H1 (cell line): ENCODE data around the gene SLC6A18.

Experiments
- BACH1 ChIP-seq: IDR thresholded peaks from 2 replicates; pipeline ENCODE4 v1.6.1; 2012; ENCODE audit warnings: low read length, improper control_type of control experiment
- CTBP2 ChIP-seq: IDR thresholded peaks from 2 replicates; pipeline ENCODE4 v1.7.0; 2011; ENCODE audit warnings: borderline replicate concordance, mild to moderate bottlenecking, moderate library complexity, mixed read lengths, low read length; ENCODE audit not compliant: insufficient read depth, insufficient read length
- CTCF ChIP-seq, 3 experiments: IDR thresholded peaks; 1 replicate in 2 of 3; 2 replicates in 1 of 3; pipeline versions ENCODE4 v1.5.1 to v1.6.1; 2011; ENCODE audit warnings: low read length in 3 of 3, mild to moderate bottlenecking in 3 of 3, inconsistent platforms in 2 of 3, low read depth in 1 of 3, moderate library complexity in 1 of 3; ENCODE audit not compliant: insufficient read depth in 1 of 3; ENCODE audit errors: control extremely low read depth in 1 of 3
- JUN ChIP-seq: IDR thresholded peaks from 2 replicates; pipeline ENCODE4 v1.6.1; 2011; ENCODE audit warnings: low read depth, mild to moderate bottlenecking, improper control_type of control experiment, low read length
- POLR2AphosphoS5 ChIP-seq: IDR thresholded peaks from 2 replicates; pipeline ENCODE4 v1.6.1; 2011; ENCODE audit warnings: low read depth, low read length
- TBP ChIP-seq: IDR thresholded peaks from 2 replicates; pipeline ENCODE4 v1.6.1; 2011; ENCODE audit warnings: low read depth, low read length, improper control_type of control experiment

DNA sequence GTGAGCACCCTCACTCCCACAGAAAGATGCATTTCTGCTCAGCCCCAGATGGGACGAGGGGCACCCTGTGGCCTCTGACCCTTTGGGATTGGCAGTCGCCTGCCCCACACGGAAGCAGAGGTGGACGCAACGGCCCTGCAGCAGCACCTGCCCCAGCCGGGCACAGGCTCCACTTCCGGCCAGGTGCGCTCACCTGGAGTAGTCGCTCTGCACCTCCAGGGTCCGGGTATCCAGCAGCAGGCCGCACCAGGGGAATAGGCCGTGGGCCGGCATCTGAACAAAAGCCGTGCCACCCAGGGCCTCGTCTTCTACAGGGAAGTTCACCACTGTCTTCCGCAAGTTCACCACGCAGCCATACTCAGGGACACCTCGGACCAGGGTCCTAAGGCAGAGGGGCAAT is 39.0 kb downstream of the SLC6A18 start:
- TF ChIP-seq JUN (no peak), BACH1 (no peak), CTBP2 (no peak), CTCF (IDR thresholded peaks at IDR 0.05; ENCODE audit: control extremely low read depth in 1 of 3, insufficient read depth in 1 of 3, low read depth in 1 of 3, low read length in 3 of 3) (no peak), POLR2AphosphoS5 (no peak), TBP (no peak)
